ENCODE results near the gene GNB1L. TPM values are rescaled to one million over a fixed set of nuclear protein-coding genes. Genes with fewer than 3 reads are reported as not detected.

Gene GNB1L
- total and polyA plus RNA-seq, 9 of the 15 experiments (the other 6 are each of a cell fraction or from before 2014, with no cell fraction given): 0.56 to 50.5 (median 10.2) TPM

- peak in 1 of 2 experiments; percentile 46; a peak in 1 of 4 replicates for TF ChIP-seq ETV6 (IDR thresholded peaks at IDR 0.05; ENCODE audit: borderline replicate concordance in 1 of 2, low read depth in 2 of 2, low read length in 1 of 2)
- no peak for TF ChIP-seq ETV6 (CRISPR knock-in tag; IDR thresholded peaks at IDR 0.05; ENCODE audit: borderline replicate concordance)
- TF ChIP-seq NCOA1 (IDR thresholded peaks at IDR 0.05; ENCODE audit: low read depth): no peak
- no peak for TF ChIP-seq MYBL2 (IDR thresholded peaks at IDR 0.05; ENCODE audit: low read depth)
- no peak for TF ChIP-seq MYBL2 (CRISPR knock-in tag; IDR thresholded peaks at IDR 0.05; ENCODE audit: borderline replicate concordance)
- no peak for TF ChIP-seq TRIM28 (IDR thresholded peaks at IDR 0.05)
- no peak for TF ChIP-seq HEY1 (CRISPR knock-in tag; IDR thresholded peaks at IDR 0.05; ENCODE audit: borderline replicate concordance)
- TF ChIP-seq TAF1 (IDR thresholded peaks at IDR 0.05; ENCODE audit: control insufficient read depth, extremely low read depth, insufficient read depth, low read length, severe bottlenecking): no peak
- peak; percentile 45; the same call in 1 of the 2 replicates for TF ChIP-seq MITF (IDR thresholded peaks at IDR 0.05)
- TF ChIP-seq ZNF232 (CRISPR knock-in tag; IDR thresholded peaks at IDR 0.05): no peak
- TF ChIP-seq PRPF4 (IDR thresholded peaks at IDR 0.05; ENCODE audit: insufficient read depth, low read depth, low read length, poor library complexity, severe bottlenecking): no peak
- no peak; the same call in 1 of the 2 replicates for TF ChIP-seq ZNF586 (CRISPR knock-in tag; conservative IDR thresholded peaks at IDR 0.05)
- TF ChIP-seq ZNF609 (CRISPR knock-in tag; IDR thresholded peaks at IDR 0.05; ENCODE audit: borderline replicate concordance): no peak
- no peak; the same call in 1 of the 2 replicates for TF ChIP-seq MTA2 (IDR thresholded peaks at IDR 0.05; ENCODE audit: low read depth)
- TF ChIP-seq THRB (CRISPR knock-in tag; conservative IDR thresholded peaks at IDR 0.05): 0 out of 2 replicates have a peak, but pooled peaks have one; percentile 21
- no peak for TF ChIP-seq ZNF311 (CRISPR knock-in tag; IDR thresholded peaks at IDR 0.05)
- TF ChIP-seq HBP1 (CRISPR knock-in tag; IDR thresholded peaks at IDR 0.05): no peak
- TF ChIP-seq MCM5 (IDR thresholded peaks at IDR 0.05; ENCODE audit: low read depth): no peak
Measured at GRCh38 chr22:19756288-19757128, 98.2 kb downstream of the GNB1L start (continued).
